Astrocyte of the cerebellum (primary cell): Measurements from ENCODE around the gene SYNPR.

ENCODE experiments used
- DNase-seq: peaks from one replicate; pipeline ENCODE4 v3.0.0-alpha.2; 2011; ENCODE audit warnings: low read depth
- H3K4me3 ChIP-seq: 2 replicates; pipeline ENCODE4 v1.5.1; 2011; ENCODE audit warnings: mild to moderate bottlenecking, low read depth, low read length, moderate library complexity
- in situ Hi-C: cut with HindIII; loops from 2 replicates; pipeline ENCODE4 v1.10.0; 2017; ENCODE audit warnings: low sequenced_read_pairs
- TF ChIP-seq, protein P1 (sequence below): IDR thresholded peaks from 2 replicates; pipeline ENCODE4 v1.5.1; 2012; ENCODE audit warnings: low read length, low read depth, moderate library complexity, mild to moderate bottlenecking; ENCODE audit errors: missing control alignments

Gene SYNPR

DNA sequence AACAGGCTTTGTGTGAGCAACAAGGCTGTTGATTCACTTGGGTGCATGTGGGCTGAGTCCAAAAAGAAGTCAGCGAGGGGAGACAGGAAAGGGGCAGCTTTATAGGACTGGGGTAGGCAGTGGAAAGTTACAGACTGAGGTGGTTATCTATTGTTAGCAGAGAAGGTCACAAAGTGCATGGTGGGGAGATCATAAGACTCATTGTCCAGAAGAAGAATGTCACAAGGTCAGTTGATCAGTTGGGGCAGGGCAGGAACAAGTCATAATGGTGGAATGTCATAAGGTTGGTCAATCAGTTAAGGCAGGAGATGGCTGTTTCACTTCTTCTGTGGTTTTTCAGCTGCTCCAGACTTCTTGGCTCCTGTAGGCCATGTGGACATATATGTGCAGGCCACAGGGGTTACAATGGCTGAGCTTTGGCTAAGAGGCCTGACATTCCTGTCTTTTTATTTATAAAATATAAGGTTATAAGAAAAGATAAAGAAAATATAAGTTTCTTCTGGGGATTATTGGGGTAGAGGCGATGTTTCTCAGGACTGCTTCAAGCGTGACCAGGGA is 304.9 kb downstream of the SYNPR start:
- in situ Hi-C loops, result no loop called here
- no peak for DNase-seq
- TF ChIP-seq, protein P1, sequence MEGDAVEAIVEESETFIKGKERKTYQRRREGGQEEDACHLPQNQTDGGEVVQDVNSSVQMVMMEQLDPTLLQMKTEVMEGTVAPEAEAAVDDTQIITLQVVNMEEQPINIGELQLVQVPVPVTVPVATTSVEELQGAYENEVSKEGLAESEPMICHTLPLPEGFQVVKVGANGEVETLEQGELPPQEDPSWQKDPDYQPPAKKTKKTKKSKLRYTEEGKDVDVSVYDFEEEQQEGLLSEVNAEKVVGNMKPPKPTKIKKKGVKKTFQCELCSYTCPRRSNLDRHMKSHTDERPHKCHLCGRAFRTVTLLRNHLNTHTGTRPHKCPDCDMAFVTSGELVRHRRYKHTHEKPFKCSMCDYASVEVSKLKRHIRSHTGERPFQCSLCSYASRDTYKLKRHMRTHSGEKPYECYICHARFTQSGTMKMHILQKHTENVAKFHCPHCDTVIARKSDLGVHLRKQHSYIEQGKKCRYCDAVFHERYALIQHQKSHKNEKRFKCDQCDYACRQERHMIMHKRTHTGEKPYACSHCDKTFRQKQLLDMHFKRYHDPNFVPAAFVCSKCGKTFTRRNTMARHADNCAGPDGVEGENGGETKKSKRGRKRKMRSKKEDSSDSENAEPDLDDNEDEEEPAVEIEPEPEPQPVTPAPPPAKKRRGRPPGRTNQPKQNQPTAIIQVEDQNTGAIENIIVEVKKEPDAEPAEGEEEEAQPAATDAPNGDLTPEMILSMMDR, result no peak
- no peak overlapping the region for H3K4me3 ChIP-seq

DNA sequence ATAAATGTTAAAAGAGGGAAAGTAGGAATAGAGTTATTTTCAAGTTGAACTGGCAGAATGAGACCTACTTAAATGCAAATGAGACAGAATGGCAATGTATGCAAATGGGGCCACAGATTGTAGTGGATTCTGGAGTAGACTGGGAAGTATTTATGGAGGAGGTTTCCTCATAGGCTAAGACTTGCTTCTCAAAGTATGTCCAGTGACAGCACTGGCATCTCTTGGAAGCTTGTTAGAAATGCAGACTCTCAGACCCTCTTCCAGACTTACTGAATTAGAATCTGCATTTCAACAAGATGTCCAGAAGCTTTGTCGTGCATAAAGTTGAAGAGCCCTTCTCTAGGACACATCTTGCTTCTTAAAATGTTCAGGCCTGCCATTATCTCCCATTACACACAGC is 306.6 kb downstream of the SYNPR start:
- no peak for DNase-seq
- in situ Hi-C loops, result no loop called here
- H3K4me3 ChIP-seq, result no peak overlapping the region
- TF ChIP-seq, protein P1, result no peak

DNA sequence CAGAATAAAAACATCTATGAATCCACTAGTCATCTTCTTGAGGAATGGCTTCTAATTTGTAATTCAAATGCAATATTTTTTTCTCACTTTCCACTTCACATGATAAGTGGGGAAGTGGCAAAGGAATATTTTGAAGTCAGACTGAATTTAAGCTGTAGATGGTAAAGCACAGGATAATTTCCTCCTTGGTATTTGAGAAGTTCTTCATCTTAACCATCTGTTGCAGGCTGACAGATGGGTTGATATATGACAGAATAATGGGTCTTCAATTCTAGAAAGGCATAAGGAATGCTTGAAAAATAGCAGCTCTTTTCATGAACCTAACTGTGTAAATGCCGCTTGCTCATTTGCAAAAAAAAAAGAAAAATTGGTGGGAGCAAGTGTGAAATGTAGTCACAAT is 307.8 kb downstream of the SYNPR start:
- in situ Hi-C loops, result no loop called here
- TF ChIP-seq, protein P1, result no peak
- DNase-seq, result no peak

GRCh38 chr3:63588895-63589294 is 310.8 kb downstream of the SYNPR start:
- TF ChIP-seq, protein P1, result no peak
- H3K4me3 ChIP-seq, result no peak overlapping the region
- in situ Hi-C loops, result no loop called here
- DNase-seq, result no peak

More for the DNA sequence above, 307.8 kb downstream of the SYNPR start:
- no peak overlapping the region for H3K4me3 ChIP-seq

DNA sequence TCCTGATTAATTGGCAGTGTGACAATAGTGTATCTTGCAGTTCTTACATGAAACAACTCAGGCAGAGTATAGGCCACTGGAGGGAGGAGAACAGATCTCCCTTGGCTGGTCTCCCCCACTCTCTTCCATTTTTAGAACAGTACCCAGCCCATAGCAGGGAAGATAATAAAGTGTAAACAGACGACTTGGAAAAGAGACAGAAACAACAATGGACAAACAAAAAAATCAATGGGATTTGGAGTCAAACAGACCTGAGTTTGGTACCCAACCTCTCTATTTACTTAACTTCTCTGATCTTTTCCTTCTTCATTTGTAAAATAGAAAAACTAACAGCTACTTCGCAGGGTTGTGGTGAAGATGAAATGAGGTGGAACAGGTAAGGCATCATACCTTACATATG is 315.7 kb downstream of the SYNPR start:
- H3K4me3 ChIP-seq, result no peak overlapping the region
- in situ Hi-C loops, result no loop called here
- TF ChIP-seq, protein P1, result no peak
- DNase-seq, result no peak

DNA sequence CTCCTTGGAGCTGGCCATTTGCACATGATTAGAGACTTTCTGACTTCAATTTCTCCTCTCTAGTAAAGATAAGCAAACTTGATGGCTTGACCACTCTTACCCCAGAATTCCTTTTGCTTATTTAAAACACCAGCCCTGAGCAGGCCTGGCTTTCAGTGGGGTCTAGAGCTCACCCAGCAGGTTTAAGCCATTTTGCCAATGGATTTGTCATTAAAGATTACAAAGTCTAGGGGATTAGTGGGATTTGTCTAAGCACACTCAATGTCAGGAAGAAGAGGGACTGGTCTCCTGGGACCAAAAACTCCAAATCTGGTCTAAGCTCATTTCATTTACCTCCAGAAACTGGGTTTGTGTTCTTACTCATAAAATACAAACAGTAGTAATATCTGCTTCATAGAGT is 317.1 kb downstream of the SYNPR start:
- in situ Hi-C loops, result no loop called here
- TF ChIP-seq, protein P1, result no peak
- no peak overlapping the region for H3K4me3 ChIP-seq
- no peak for DNase-seq

GRCh38 chr3:63597019-63597418 is 318.9 kb downstream of the SYNPR start:
- in situ Hi-C loops, result no loop called here
- H3K4me3 ChIP-seq, result no peak overlapping the region
- no peak for DNase-seq
- TF ChIP-seq, protein P1, result no peak
